Activated CD8-positive, alpha-beta memory T cell treated with anti-CD3 and anti-CD28 coated beads for 4 hours (primary cell): ENCODE results near the gene SMIM43.
"Not testable (repeated sequence)": the region's sequence is repeated elsewhere in the genome, so short reads cannot be mapped to it uniquely, and the experiment has no call there.

Experiments
- DNase-seq, 2 donors: peaks; one replicate each; pipeline ENCODE4 v3.0.0-alpha.2; 2020; ENCODE audit warnings: low read depth in 2 of 2

Gene SMIM43

DNA sequence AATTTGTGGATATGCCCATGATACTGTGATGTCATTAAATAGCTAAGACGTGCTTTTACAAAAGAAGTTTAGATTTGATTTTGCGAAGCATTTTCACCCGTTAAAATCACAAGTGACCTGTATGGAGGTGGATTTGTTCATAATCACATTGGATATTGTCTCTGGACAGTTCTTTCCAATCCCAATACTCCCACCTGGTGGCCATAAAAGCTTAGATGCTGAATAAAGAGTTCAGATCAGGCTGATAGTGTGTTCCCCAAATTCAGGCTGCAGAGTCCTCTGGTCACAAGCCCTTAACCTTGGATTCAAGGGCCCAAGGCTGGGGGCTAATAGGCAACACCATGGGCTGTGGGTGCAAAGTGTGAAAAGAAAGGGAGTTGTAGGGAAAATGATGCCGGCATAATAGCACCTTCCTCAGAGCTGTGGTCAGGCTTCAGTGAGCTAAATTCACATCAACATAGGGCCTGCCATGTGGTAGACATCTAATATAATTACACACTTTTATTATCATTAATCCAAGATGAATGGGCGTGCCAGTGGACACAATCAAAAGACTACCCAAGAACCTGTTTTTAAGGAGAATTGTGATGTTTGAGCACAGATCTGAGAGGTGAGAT lies 28.1 kb downstream of the SMIM43 start:
- DNase-seq = no peak

DNA sequence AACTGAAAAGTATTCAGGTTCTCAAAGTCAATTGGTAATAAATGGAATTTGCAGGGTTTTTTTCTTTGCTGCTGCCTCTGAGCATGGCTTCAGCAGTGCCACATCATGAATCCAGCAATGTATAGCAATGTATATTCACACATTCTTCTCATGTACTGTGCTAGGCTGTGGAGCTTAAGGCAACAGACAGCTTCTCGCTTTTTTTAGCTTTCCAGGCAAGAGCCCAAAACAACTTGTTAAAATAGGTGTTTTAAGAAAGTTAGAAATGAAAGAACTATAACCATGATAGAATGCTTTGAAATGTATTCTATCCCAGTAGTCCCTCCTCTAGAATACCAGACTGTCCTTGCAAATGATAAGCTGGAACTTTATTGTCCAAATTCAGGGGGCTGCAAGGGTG lies 30.4 kb downstream of the SMIM43 start:
- no peak for DNase-seq

DNA sequence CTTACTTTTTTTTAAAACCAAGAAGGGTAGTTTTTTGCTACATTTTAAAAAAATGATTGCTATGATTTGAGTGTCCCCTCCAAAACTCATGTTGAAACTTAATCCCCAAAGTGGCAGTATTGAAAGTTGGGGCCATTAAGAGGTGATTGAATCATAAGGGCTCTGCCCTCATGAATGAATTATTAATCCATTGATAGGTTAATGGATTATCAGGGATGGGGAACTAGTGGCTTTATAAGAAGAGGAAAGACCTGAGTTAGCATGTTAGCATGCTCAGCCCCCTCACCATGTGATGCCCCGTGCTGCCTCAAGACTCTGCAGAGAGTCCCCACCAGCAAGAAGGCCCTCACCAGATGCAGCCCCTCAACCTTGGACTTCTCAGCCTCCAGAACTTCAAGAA lies 31.0 kb downstream of the SMIM43 start:
- DNase-seq = no peak

DNA sequence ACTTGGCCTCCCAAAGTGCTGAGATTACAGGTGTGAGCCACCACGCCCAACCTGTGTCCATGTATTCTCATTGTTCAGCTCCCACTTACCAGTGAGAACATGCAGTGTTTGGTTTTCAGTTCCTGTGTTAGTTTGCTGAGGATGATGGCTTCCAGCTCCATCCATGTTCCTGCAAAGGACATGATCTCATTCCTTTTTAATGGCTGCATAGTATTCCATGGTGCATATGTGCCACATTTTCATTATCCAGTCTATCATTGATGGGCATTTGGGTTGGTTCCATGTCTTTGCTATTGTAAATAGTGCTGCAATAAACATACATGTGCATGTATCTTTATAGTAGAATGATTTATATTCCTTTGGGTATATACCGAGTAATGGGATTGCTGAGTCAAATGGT lies 35.2 kb downstream of the SMIM43 start:
- DNase-seq = not testable (repeated sequence)

DNA sequence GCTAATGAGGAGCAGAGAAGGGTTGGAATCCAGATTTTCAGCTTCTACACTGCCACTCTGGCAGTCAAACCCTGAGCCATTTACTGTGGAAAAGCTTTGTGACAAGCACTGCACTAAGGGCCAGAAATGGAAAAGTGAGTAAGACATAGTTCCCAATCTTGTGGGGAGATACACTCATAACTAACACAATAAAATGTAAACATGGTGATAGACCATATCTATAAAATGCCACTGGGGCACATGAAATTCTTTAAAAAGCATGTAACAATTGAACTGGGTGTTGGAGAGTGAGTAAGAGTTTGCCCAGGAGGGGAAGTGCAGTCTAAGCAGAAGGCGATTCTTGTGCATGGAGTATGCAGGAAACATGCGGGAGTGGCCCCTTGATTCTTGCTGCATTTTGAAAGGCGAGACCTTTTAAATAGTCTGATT lies 36.2 kb downstream of the SMIM43 start:
- no peak for DNase-seq

DNA sequence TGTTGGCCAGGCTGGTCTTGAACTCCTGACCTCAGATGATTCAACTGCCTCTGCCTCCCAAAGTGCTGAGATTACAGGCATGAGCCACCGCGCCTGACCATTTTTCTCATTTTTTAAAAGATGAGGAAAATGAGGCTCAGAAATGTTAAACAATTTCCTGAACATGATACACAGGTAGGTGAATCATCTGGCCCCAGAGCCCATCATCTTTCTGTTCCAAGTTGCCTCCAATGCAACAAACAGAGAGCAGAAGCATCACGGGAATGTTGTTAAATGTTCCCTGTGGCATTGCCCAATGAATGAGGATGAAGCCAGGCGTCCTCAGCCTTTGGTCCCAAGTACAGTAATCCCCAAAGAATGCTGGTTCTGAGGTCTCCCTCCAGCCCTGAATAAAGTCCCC lies 36.9 kb downstream of the SMIM43 start:
- no peak for DNase-seq

DNA sequence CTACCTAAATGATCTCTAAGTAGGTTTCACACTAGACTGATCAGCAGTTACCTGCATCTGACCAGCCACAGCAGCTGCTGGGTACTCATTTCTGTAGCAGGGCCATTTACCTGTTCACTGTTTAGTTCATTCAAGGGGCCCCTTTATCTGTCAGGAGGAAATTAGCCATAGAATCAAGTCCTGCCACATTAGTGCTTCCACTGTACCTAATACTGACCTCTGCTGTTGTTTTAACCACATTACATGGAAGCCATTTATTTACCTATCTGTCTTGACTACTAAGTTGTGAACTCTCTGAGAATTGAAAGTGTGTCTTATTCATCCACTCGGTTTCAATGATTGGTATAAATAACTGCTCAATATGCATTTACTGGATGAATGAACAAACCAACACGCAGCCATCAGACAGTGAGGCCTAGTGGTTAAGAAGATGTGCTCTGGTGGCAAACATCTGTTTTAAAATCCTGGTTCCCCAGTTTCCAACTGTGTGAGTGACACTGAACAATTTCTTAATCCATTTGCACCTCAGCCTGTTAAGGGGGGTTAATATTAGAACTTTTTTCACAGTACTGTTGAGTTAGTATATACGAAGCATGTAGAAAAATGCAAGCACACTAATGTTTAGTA lies 38.2 kb downstream of the SMIM43 start:
- DNase-seq = no peak

DNA sequence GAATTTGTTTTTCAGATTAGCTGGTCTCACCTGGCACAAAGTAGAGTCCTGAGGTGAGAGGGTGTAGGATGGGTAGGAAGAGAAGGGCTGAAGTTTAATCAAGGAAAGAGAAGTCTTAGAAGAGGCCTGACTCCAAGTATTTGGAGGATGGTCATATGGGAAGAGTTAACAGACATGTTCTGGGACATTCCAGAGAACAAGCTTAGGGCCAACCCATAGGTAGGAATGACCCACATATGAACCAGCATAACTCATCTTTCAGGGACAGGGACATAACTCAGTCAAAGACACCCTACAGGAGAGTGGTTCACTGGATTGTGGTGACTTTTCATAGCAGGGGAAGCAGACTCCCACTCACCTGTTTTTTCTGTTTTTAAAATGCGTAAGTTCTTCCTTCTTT lies 40.3 kb downstream of the SMIM43 start:
- no peak for DNase-seq

DNA sequence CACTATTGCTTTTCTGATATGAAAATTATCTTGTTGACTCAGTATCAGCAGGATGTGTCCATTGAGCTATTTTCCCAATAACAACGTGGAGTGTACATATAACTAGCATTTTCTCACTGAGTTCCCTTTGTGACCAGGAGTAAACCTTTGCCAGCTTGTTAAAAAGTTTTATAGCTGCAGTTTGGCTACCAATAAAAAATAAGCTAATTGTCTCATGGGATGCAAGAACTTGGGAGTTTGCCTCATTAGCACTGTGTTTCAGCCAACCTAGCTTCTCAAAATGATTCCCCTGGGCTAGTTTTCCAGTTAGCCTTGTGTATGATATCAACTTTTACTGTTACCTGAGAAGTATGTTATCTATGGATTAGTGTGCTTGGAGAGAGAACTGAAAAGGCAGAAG lies 43.3 kb downstream of the SMIM43 start:
- no peak for DNase-seq

DNA sequence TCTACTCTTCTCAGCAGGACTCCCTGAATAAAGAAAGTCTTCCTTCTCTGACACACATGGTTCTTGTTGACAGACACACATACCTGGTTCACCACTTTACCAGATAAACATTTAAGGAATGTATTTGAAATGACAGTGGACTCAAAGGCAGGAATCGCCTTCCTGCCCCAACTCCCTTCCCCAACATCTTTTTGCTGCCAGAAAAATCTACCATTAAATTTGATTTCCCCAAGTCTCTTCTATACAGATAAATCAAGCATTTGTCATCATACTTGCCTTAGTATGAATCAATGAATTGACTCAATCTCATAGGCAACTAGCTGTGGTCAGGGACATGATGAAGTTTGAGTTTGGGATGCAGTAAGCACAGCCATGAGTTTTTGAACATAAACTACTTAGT lies 44.9 kb downstream of the SMIM43 start:
- no peak for DNase-seq

DNA sequence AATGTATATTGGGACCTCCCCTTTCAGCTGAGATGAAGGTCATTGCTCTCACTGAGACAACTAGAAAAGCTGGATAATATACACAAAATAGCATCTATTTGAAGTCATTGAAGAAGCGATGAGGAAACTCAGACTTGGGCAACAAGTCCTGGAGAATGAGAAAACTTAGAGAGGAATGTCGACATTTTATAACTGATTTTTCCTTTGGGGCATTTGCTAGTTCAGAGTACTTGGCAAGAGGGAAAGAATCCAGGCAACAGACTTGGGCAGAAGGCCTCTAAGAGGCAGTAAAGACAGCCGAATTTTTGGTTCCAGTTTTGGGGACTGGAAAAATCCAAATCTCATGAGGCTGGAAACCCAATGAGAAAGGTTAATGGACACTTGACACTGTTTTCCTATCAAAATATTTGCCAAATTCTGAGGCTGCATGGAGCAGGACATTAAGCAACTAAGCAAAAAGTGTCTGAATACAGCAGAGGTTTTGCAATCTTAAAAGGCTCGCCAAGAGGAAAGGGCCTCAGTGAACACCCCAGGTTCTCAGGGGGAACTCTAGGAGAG lies 47.2 kb downstream of the SMIM43 start:
- DNase-seq = no peak

DNA sequence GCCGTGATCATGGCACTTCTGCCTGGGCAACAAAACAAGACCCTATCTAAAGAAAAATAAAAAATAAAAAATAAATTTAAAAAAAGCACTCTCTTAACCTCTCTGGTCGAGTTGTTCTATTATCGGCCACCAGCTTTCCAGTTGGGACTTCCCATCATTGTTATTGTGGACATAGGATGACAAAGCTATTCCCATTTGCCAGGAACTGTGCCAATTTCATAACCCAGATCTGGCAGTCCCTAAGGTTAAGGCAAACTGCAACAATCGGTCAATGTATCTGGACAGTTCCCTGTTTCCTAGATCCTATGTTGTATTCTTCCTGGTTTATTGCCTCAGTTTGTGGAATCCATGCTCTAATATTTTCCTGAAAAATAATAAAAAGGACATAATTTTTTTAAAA lies 50.4 kb downstream of the SMIM43 start:
- no peak for DNase-seq

DNA sequence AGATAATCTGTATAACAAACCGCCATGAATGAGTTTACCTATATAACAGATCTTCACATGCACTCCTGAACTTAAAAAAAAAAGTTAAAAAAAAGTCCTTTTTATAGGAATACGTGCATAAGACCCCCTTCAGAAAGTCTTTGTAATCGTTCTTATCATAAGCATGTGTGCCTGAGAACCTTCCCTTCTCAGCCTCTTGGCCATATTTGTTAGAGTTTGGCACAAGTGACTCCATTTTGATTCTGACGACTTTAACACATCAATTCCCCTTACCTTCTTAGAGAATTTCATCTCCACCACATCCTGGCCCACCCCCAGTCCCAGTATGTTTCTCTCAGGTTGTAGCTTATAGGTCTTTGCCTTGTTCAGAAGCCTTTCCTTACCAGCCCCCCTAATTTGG lies 52.2 kb downstream of the SMIM43 start:
- DNase-seq = no peak

DNA sequence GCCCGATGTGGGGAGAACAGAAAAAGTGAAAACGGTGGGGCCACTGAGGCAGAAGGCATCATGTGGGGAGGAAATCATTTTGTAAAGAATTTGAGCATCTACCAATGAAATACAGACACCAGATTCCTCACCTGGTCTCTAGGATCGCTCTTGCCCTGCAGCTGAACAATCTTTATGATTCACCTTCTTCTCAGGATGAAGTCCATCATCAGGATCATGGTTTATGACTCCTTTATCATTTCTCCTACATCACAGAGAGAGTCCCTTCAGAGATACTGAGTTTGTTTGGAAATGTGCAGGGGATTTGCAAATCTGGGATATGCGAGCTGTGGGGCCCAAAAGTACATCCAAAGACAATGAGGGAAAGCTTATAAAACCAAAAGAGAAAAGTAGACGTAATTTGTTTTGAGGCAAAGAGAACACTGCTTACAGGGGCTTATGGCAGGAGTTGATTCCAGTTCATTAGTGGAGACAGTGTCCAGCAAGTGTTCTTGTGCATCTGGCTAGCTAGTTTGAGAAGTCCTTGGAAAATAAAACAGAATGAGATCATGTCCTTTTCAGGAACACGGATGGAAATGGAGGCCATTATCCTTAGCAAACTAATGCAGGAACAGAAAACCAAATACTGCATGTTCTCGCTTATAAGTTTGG lies 52.8 kb downstream of the SMIM43 start:
- DNase-seq = no peak

DNA sequence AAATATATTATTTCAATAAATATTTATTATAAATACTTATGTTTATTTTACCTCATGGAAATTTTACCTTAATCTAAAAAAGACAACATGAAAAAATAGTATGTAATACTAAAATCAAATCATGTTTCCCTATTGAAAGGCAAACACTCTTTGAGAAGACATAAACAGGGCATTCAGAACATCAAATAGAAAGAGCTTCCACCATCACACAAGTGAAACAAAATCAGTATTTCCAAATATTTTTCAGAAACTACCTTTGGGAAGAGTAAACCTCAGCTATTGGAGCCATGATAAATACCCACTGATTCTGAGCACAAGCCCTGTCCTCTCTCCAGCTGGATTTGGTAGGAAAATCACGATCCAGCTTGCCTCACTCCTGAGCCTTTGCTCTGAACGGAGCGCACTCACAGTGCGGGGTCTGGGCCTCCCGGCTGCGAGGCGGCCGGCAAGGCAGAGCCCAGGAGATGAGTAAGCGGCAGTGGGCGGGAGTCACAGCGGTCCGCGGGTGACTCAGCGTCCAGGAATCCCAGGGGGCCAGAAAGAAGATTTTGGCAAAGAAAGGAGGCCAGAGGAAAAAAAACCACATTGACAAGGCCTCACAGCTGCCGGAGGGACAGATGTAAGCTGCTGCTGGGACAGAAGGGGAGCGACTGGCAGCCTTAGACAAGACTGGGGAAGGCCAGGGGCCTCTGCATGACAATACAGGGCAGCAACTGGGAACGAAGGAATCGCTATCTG lies 53.5 kb downstream of the SMIM43 start:
- DNase-seq = no peak

DNA sequence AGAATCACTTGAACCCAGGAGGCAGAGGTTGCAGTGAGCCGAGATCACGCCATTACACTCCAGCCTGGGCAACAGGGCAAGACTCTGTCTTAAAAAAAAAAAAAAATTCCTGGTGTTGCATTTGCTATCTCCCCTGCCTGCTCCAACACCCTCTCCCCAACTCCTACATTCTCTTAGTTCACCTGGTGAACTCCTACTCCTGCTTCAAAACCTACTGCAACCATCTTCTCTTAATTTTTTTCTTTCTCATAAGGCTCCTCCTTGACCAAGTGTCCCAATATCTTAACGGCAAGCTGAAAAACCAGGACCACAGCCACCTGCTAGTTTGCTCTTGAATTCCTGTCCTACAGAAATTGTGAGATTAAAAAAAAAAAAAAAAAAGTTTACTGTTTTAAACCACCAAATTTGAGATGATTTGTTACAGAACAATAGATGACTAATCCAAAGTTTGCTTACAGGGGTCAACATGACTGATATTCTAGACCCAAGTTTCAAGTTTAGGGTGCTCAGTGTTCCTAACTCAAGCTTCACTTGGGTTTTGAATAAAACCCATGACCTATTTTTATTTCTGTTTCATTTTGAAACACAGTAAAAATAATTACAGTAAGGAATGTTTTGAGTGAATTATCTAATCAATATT lies 55.1 kb downstream of the SMIM43 start:
- DNase-seq = no peak
